ENCODE results near the gene PDSS2. TPM values are rescaled to one million over a fixed set of nuclear protein-coding genes. Genes with fewer than 3 reads are reported as not detected.

Gene PDSS2
- total and polyA plus RNA-seq, 12 donors: 6.4 to 39.8 (median 27.6) TPM

- no peak for TF ChIP-seq POLR2A (IDR thresholded peaks at IDR 0.05)
- TF ChIP-seq, protein P1, sequence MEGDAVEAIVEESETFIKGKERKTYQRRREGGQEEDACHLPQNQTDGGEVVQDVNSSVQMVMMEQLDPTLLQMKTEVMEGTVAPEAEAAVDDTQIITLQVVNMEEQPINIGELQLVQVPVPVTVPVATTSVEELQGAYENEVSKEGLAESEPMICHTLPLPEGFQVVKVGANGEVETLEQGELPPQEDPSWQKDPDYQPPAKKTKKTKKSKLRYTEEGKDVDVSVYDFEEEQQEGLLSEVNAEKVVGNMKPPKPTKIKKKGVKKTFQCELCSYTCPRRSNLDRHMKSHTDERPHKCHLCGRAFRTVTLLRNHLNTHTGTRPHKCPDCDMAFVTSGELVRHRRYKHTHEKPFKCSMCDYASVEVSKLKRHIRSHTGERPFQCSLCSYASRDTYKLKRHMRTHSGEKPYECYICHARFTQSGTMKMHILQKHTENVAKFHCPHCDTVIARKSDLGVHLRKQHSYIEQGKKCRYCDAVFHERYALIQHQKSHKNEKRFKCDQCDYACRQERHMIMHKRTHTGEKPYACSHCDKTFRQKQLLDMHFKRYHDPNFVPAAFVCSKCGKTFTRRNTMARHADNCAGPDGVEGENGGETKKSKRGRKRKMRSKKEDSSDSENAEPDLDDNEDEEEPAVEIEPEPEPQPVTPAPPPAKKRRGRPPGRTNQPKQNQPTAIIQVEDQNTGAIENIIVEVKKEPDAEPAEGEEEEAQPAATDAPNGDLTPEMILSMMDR (IDR thresholded peaks at IDR 0.05): no peak
- no peak for DNase-seq
- H3K27ac ChIP-seq: no peak overlapping the region
- no peaks in the 10 kb centered on the region for H3K9me3 ChIP-seq (replicated peaks in 1 of 3)
- no peaks in the 10 kb centered on the region for H3K27me3 ChIP-seq
- H3K36me3 ChIP-seq (replicated peaks in 1 of 2): no peaks in the 10 kb centered on the region
- WGBS, 4 donors: 95 to 99% (median 97%) methylated on average over 2 of the region's 2 CpGs
- H3K4me1 ChIP-seq (replicated peaks in 1 of 2): peaks cover 0 to 4% of the 10 kb centered on the region in 2 donors
- intact Hi-C loops (cut with DNase I): no loop called here
- H3K4me3 ChIP-seq: no peak overlapping the region
Measured at GRCh38 chr6:107333491-107333890, 125.9 kb downstream of the PDSS2 start.

- DNase-seq: no peak
- Histone ChIP-seq H3K9me3 (replicated peaks in 1 of 3) (no peaks in the 10 kb centered on the region), H3K27me3 (no peaks in the 10 kb centered on the region), H3K27ac (no peak overlapping the region), H3K4me3 (no peak overlapping the region), H3K4me1 (replicated peaks in 1 of 2) (peaks cover 0 to 4% of the 10 kb centered on the region in 2 donors), H3K36me3 (replicated peaks in 1 of 2) (no peaks in the 10 kb centered on the region)
- intact Hi-C loops (cut with DNase I): no loop called here
- WGBS, 4 donors: 95 to 97% (median 96%) methylated on average over 5 of the region's 5 CpGs
- no peak for TF ChIP-seq POLR2A (IDR thresholded peaks at IDR 0.05)
- TF ChIP-seq, protein P1 (IDR thresholded peaks at IDR 0.05): no peak
Measured at GRCh38 chr6:107331409-107332386, 127.7 kb downstream of the PDSS2 start.

GRCh38 chr6:107330168-107330567 lies 129.2 kb downstream of the PDSS2 start:
- intact Hi-C loops (cut with DNase I): no loop called here
- H3K27ac ChIP-seq: no peak overlapping the region
- no peak for DNase-seq
- 68 to 81% (median 71%) methylated on average over 4 of the region's 4 CpGs for WGBS, 4 donors
- no peak overlapping the region for H3K4me3 ChIP-seq
- no peaks in the 10 kb centered on the region for H3K36me3 ChIP-seq (replicated peaks in 1 of 2)
- H3K27me3 ChIP-seq: no peaks in the 10 kb centered on the region
- H3K4me1 ChIP-seq (replicated peaks in 1 of 2): peaks cover 0 to 4% of the 10 kb centered on the region in 2 donors
- no peaks in the 10 kb centered on the region for H3K9me3 ChIP-seq (replicated peaks in 1 of 3)
- TF ChIP-seq, protein P1 (IDR thresholded peaks at IDR 0.05): no peak
- TF ChIP-seq POLR2A (IDR thresholded peaks at IDR 0.05): no peak

GRCh38 chr6:107329063-107329860 lies 130.1 kb downstream of the PDSS2 start:
- intact Hi-C loops (cut with DNase I): no loop called here
- TF ChIP-seq, protein P1 (IDR thresholded peaks at IDR 0.05): no peak
- TF ChIP-seq POLR2A (IDR thresholded peaks at IDR 0.05): no peak

More at GRCh38 chr6:107329063-107329860, 130.1 kb downstream of the PDSS2 start:
- no peaks in the 10 kb centered on the region for H3K27me3 ChIP-seq
- no peak for DNase-seq
- H3K4me1 ChIP-seq (replicated peaks in 1 of 2): peaks cover 0 to 4% of the 10 kb centered on the region in 2 donors
- no peak overlapping the region for H3K27ac ChIP-seq
- no peaks in the 10 kb centered on the region for H3K36me3 ChIP-seq (replicated peaks in 1 of 2)
- H3K9me3 ChIP-seq (replicated peaks in 1 of 3): no peaks in the 10 kb centered on the region
- WGBS, 4 donors: 72 to 87% (median 75%) methylated on average over 5 of the region's 5 CpGs
- no peak overlapping the region for H3K4me3 ChIP-seq
